Bronchial epithelial cell (primary cell): Measurements from ENCODE around the gene SLC46A2. TPM values are rescaled to one million over a fixed set of nuclear protein-coding genes. Genes with fewer than 3 reads are reported as not detected.

Experiments used
- DNase-seq: peaks from one replicate; pipeline ENCODE4 v3.0.0-alpha.2; 2010; ENCODE audit warnings: low read depth
- FAIRE-seq: peaks from 2 replicates; lab custom pipeline; 2011; peaks lifted over from hg19 to GRCh38; lab: Jason Lieb, UNC
- H3K27me3 ChIP-seq: 2 replicates; pipeline ENCODE4 v1.5.1; 2011; ENCODE audit warnings: low read length; ENCODE audit not compliant: control insufficient read depth, insufficient read depth
- H3K36me3 ChIP-seq: 2 replicates; pipeline ENCODE4 v1.5.1; 2011; ENCODE audit warnings: low read length; ENCODE audit not compliant: control insufficient read depth, insufficient read depth
- H3K4me3 ChIP-seq: 2 replicates; pipeline ENCODE4 v1.5.1; 2011; ENCODE audit warnings: mild to moderate bottlenecking, low read depth, low read length, control low read depth
- CTCF ChIP-seq: IDR thresholded peaks from 2 replicates; pipeline ENCODE4 v1.5.1; 2011; ENCODE audit warnings: mild to moderate bottlenecking, moderate library complexity, low read length, control low read depth, inconsistent platforms; ENCODE audit not compliant: insufficient read depth, severe bottlenecking
- total RNA-seq: library from RNA; depleted of rRNA; stranded (reverse); fragments of >200 nt; gene quantifications from 2 replicates; pipeline ENCODE4 v1.2.1, GENCODE V29; 2014

SLC46A2 gene
- total RNA-seq: not detected in 2 replicates

- H3K4me3 ChIP-seq: peak within 1 kb of the TSS; percentile 16
- DNase-seq (no peak), FAIRE-seq (no peak)
- no peaks in the 10 kb centered on the region for H3K36me3 ChIP-seq
- no peak for TF ChIP-seq CTCF
- peaks cover 5% of the 10 kb centered on the region for H3K27me3 ChIP-seq
These were observed at the start of gene SLC46A2 for GRCh38 chr9:112890106-112891081. SLC46A2 (minus strand) TSS chr9:112890876; CDS start chr9:112890681, 195 bp downstream.

GRCh38 chr9:112939418-112939817, 48.7 kb upstream of the SLC46A2 start:
- TF ChIP-seq CTCF: no peak
- Histone ChIP-seq H3K4me3 (no peak overlapping the region), H3K36me3 (no peaks in the 10 kb centered on the region), H3K27me3 (peaks cover 1% of the 10 kb centered on the region)
- FAIRE-seq (no peak), DNase-seq (peak; percentile 40)

- Histone ChIP-seq H3K4me3 (no peak overlapping the region), H3K36me3 (no peaks in the 10 kb centered on the region), H3K27me3 (peaks cover 4% of the 10 kb centered on the region)
- no peak for TF ChIP-seq CTCF
- DNase-seq (no peak), FAIRE-seq (no peak)
These were observed 43.0 kb upstream of the SLC46A2 start for GRCh38 chr9:112933696-112934095.

- FAIRE-seq (no peak), DNase-seq (peak; percentile 33)
- Histone ChIP-seq H3K27me3 (no peaks in the 10 kb centered on the region), H3K4me3 (no peak overlapping the region), H3K36me3 (no peaks in the 10 kb centered on the region)
- TF ChIP-seq CTCF: peak; percentile 48
These were observed 34.5 kb upstream of the SLC46A2 start for GRCh38 chr9:112925058-112925641.

- TF ChIP-seq CTCF: peak; percentile 68
- DNase-seq (peak; percentile 61), FAIRE-seq (peak; percentile 93)
- no peaks in the 10 kb centered on the region for H3K27me3 ChIP-seq
- no peaks in the 10 kb centered on the region for H3K36me3 ChIP-seq
- H3K4me3 ChIP-seq: no peak overlapping the region
These were observed 30.9 kb upstream of the SLC46A2 start for GRCh38 chr9:112921549-112921948.
